SH-SY5Y (cell line): ENCODE measurements around the gene ABCA12.

Source experiments
- GATA2 ChIP-seq: IDR thresholded peaks from 2 replicates; pipeline ENCODE4 v1.6.1; 2011; ENCODE audit warnings: mild to moderate bottlenecking, low read depth, low read length
- GATA3 ChIP-seq: IDR thresholded peaks from 2 replicates; pipeline ENCODE4 v1.6.1; 2011; ENCODE audit warnings: low read depth, mild to moderate bottlenecking, low read length, moderate library complexity

Gene ABCA12

GRCh38 chr2:215032153-215032552, 106.3 kb downstream of the ABCA12 start:
- TF ChIP-seq GATA3: peak; percentile 87
- TF ChIP-seq GATA2: peak; percentile 67; the same call in 1 of the 2 replicates

- no peak for TF ChIP-seq GATA3
- TF ChIP-seq GATA2: no peak
Measured at GRCh38 chr2:215031321-215031720, 107.1 kb downstream of the ABCA12 start.

- TF ChIP-seq GATA2 (no peak), GATA3 (no peak)
Measured at GRCh38 chr2:215029936-215030335, 108.5 kb downstream of the ABCA12 start.

- TF ChIP-seq GATA3 (no peak), GATA2 (no peak)
Measured at GRCh38 chr2:215028231-215028630, 110.2 kb downstream of the ABCA12 start.

GRCh38 chr2:215027779-215028178, 110.6 kb downstream of the ABCA12 start:
- TF ChIP-seq GATA3 (no peak), GATA2 (no peak)

GRCh38 chr2:215022910-215023309, 115.5 kb downstream of the ABCA12 start:
- TF ChIP-seq GATA3: no peak
- TF ChIP-seq GATA2: no peak

- TF ChIP-seq GATA2: no peak
- no peak for TF ChIP-seq GATA3
Measured at GRCh38 chr2:215022418-215022817, 116.0 kb downstream of the ABCA12 start.

GRCh38 chr2:215020283-215020682, 118.1 kb downstream of the ABCA12 start:
- TF ChIP-seq GATA3 (no peak), GATA2 (no peak)

GRCh38 chr2:215019521-215020145, 118.8 kb downstream of the ABCA12 start:
- TF ChIP-seq GATA2 (no peak), GATA3 (no peak)

- TF ChIP-seq GATA3 (no peak), GATA2 (no peak)
Measured at GRCh38 chr2:215019085-215019484, 119.3 kb downstream of the ABCA12 start.

GRCh38 chr2:215015421-215015820, 123.0 kb downstream of the ABCA12 start:
- TF ChIP-seq GATA2 (no peak), GATA3 (no peak)

GRCh38 chr2:215010390-215010789, 128.0 kb downstream of the ABCA12 start:
- TF ChIP-seq GATA3 (no peak), GATA2 (no peak)

GRCh38 chr2:215003001-215003400, 135.4 kb downstream of the ABCA12 start:
- TF ChIP-seq GATA3: no peak
- TF ChIP-seq GATA2: no peak

GRCh38 chr2:215002500-215002899, 135.9 kb downstream of the ABCA12 start:
- TF ChIP-seq GATA3 (no peak), GATA2 (no peak)

- TF ChIP-seq GATA3 (no peak), GATA2 (no peak)
Measured at GRCh38 chr2:215000721-215001120, 137.7 kb downstream of the ABCA12 start.
